NCI-H2227 (cell line): ENCODE data around the gene SHC4.
A peak's percentile ranks its signal among the peaks of the same experiment; 100 is the strongest.
"Not testable (repeated sequence)": the region's sequence is repeated elsewhere in the genome, so short reads cannot be mapped to it uniquely, and the experiment has no call there.

ENCODE experiments used
- DNase-seq: peaks from one replicate; lab custom pipeline; 2025; ENCODE audit not compliant: unreplicated experiment; lab: John Stamatoyannopoulos, UW

The SHC4 gene

DNA sequence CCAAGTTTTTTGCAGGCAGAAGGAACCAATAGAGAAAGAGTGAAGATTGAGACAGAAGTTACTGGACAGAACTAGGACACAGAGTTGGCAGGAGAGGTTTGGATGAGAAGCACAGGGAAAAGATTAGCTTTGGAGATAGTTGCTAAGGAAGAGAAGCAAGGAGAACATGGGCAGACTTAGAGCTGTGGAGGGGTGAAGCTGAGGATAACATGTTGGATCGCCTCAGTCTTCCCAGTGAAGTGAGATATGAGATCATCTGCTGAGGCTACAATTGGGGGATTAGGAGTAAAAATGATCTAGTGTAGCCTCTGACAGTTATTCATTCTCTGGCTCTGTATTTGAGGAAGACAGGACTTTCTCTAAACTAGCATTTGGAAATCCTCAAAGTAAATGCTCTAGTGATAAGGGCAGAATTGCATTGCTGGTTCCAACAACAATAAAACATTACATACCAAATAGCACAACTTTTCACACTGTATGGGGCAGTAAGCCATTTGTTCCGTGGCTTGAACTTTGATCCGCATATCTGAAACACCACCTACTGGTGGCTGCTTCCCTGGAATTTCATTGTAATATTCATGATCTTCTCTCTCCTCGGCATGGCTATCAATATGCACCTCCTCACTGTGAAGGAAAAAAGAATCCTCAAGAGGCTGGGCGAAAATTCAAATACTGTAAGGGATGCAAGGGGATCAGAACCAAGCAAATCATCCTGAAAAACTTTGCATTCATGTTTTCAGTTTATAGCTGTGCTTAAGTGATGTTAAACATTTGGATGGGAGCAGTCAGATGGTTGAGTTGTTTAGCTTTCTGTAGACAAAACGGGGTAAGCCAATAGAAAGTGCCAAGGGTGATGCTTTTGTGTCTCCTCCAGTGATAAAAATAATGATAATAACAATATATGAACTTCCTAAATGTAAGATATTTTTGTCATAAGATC is 107.9 kb downstream of the SHC4 start:
- no peak for DNase-seq

DNA sequence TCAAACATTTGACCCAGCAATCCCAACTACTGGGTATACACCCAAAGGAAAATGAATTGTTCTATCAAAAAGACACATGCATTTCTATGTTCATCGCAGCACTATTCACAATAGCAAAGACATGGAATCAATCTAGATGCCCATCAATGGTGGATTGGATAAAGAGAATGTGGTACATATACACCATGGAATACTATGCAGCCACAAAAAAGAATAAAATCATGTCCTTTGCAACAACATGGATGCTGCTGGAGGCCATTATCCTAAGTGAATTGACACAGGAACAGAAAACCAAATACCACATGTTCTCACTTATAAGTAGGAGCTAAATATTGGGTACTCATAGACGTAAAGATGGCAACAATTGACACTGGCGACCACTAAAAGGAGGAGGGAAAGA is 109.3 kb downstream of the SHC4 start:
- DNase-seq, result not testable (repeated sequence)

DNA sequence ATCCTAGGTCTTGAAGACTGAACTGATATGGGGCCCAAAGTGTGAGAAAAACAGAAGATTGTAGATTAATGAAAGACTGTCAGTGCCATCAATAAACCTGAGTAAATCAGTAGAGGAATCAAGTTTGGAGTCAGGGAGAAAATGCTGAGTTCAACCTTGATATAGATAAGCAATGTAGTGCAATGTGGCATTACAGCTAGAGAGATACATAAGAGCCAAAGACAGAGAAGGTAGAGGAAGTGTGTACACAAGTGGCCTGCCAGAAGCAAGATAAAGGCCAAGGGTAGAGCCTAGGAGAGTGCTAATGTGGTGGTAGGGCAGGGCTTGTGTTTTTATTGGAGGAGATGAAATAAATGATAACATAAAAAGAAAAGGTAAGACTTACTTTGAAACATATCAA is 111.8 kb downstream of the SHC4 start:
- DNase-seq, result no peak

DNA sequence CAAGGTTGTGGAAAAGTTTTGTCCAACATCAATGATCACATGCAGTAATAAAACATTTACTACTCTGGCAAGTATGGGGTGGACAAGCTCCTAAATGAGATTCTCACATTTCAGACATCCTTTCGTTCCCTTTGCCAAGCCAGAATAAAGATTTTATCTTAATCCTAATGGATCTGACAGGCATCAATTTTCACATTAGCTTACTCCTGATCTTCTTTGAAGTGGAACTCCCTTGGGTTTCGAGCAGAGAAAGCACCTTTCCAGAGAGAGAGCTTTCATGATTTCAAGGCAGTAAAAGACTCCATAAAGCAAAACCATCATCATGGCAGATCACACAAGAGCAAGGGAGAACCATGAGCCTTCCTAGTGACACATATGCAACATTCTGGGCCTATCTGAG is 113.1 kb downstream of the SHC4 start:
- DNase-seq, result no peak

DNA sequence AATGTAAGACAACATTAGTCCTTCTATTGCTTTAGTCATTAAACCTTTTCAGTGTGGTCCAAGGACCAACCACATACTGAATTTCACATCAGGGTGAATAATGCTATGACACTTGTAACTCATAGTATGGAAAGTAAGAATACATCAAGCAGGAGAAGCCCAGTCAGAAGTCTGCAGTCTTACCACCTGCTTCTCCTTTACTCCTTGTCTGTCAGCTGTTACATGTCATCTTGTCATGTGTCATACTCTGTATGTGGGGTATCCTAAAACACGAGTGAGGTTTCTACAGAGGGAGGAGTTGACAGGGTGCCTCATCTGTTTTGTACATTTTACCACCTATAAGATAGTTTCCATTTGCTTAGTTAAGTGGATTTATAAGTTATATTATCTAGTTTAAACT is 118.6 kb downstream of the SHC4 start:
- no peak for DNase-seq

DNA sequence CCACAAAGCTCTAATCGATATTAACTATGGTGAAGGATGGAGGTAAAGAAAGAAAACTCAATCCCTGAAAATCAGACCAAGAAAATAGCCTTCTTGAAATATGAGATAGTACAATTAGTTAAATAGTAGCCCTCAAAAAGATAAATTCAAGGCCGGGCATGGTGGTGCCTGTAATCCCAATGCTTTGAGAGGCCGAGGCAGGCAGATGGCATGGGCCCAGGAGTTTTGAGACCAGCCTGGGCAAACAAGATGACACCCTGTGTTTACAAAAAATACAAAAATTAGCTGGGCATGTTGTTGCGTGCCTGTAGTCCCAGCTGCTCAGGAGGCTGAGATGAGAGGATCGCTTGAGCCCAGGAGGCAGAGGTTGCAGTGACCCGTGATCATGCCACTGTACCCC is 121.2 kb downstream of the SHC4 start:
- no peak for DNase-seq

DNA sequence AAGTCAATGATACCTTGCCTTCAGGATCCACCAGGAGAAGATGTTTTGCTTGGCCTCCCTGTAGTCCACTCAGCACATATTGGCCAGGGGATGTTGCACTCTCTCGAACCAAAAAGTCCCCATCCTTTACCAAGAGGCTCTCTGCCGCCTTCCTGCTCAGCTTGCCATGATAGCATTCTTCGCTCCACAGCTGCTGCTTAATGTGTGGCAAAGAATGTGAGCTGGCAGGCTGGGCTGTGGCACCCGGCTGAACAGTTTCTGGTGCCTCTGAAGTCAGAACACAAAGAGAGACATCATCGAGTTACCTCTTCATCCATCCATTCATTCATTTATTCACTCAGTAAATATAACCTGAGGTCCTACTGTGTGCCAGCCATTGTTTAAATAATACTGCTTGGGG is 129.0 kb downstream of the SHC4 start:
- DNase-seq, result no peak

DNA sequence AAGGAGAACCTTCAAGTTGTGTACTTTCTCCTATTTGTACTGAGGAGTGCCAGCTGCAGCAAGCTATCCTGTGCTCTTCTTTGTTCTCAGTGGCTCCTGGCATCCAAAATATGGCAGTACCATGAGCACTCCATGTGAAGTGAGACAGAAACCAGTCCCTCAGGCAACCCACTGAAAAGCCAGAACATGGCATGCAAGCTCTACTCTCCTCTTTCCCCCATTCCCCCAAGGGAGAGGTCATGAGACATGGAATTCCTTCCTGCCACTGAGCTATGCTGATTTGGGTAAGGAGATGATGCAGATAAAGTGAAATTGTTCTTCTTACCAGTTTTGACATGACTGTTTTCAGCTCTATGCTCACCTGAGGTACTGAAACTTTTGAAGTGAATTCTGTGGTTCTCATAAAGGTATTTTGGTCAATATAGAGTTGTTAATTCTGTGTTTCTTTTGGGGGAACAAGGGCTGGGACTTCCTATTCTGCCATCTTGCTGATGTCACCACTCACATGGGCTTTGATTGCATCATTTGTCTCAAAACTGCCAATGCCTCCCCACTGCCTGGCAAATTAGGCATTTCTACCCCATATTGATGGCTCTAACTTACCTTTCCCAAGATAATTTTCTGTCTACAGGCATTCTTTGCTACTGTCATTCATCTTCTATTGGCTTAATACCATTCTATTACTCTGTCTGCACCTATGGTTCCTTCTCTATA is 130.0 kb downstream of the SHC4 start:
- DNase-seq, result no peak

DNA sequence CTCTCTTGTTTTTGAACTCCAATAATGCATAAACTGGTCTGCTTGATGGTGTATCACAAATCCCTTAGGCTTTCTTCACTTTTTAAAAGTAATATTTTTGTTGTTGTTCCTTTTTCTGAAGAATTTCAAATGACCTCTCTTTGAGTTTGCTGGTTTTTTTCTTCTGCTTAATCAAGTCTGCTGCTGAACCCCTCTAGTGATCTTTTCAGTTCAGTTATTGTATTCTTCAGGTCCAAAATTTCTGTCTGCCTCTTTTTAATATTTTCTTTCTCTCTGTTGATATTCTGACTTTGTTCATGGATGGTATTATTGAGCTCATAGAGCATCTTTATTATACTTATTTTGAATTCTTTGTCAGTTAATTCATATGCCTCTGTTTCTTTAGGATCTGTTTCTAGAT is 131.1 kb downstream of the SHC4 start:
- DNase-seq, result no peak

DNA sequence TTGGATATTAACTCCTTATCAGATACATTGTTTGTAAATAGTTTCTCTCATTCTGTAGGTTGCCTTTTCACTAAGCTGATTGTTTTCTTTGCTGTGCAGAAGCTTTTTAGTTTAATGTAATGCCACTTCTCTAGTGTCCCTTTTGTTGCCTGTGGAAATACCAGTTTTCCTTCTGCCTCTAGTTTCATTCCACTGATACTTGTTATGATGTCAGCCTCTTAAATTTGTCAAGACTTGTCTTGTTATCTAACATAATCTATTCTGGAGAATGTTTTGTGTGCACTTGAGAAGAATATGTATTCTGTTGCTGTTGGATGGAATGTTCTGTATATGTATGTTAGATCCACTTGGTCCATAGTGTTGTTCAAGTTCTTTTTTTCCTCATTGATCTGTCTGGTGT is 134.8 kb downstream of the SHC4 start:
- DNase-seq, result no peak

DNA sequence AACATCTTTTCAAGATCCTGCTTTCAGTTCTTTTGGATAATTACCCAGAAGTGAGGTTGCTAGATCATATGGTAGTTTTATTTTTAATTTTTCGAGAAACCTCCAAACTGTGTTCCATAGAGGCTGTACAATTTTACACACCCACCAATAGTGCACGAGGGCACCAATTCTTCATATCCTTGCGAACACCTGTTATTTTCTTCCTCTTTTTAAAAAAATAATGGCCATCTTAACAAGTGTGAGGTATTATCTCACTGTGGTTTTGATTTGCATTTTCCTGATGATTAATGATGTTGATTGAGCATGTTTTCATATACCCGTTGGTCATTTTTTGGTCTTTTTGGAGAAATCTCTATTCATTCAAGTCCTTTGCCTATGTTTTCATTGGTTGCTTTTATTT is 135.2 kb downstream of the SHC4 start:
- no peak for DNase-seq

DNA sequence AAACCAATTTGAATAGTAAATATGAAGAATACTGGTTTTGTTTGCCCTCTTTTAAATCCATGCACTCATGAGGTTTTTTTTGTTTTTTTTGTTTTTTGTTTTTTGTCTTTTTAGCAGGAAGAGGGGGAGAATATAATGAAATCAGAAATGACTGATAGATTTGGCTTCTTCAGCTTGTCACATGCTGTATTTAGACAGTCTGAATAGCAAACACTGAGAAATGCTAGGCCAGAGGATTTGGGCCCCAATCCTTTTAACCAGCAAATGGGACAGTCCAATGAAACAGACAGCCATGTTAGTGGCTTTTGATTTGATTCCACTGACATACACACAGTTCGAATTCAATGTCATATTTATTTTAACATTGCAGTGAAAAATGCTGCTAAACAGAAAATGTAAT is 138.6 kb downstream of the SHC4 start:
- DNase-seq, result no peak

DNA sequence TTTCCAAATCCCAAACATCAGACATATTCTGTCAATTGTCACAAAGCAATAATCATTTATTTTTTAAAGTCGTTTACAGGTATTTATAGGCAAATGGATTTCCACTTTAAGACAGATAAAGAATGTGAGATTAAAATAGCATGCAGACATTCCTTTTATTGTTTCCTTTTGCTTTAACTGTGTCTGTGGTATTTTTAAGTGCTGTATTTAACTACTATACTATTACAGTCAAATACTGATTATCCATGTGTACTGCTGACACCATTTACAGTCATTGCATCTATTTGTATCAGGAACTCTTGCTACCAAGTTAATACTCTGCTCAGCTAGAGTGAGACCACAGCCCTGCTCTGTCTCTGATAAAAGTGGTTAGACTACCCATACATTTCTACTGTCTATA is 140.0 kb downstream of the SHC4 start:
- no peak for DNase-seq

DNA sequence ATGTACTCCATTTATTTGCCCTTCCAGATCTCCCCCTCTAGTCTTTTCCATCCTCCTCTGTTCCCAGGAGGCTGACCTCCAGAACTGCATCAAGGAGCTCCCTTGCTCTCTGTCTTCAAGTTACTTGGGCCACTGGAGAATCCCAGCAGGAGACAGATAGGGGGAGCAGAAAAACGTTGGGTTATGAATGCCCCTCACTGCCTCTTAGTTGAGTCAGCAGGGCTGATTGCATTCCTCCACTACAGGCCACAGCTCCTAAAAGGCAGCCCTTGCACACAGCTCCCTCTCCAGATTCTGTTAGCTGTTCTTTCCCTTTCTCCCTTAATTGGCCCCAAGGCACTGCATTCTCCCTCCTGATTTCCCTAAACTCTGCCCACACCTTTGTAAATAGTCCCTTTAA is 140.5 kb downstream of the SHC4 start:
- no peak for DNase-seq

DNA sequence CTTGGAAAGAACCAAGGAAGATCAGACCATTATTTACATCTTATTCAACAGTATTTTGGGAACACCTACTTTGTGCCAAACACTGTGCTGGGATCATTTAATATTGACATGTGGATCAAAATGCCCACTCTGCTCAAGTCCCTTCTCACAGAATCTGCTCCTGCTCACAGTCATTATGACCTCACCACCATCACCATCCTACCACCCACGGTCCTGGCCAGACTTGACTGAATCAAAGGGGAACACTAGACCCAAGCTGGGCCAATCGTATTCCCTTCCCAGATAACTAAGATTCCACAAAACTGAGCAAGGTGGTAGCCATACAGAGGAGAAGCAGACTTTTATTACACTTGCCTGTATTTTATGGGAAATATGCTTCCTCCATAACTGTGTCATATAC is 149.4 kb downstream of the SHC4 start:
- no peak for DNase-seq

DNA sequence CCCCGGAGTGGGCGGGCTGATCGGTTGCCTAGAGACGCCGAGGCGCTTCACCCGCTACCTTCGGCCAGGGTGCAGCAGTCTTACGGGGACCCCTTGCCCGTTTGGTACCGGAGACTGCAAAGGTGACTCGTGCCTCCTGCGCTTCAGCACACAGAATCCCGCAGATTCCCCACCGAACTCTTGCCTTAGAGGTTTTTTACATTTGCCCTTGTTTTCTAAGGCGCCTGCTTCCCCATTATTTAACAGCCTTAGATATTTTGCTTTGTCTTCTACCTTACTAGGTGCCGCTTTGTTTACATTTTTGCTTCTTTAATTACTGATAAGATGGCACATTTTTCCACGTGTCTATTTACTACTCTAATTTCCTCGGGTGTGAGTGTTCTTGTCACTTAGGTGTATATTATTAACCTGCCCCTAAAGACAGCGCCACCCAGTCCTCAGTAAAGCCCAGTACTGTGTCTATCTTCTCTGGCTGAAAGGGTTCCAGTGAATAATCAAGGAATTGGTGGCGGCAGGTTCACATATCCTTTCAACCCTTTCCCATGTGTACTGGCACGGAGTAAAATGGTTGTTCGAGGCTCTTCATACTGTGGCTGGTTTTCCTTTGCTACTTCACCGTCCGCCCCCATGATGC is 152.3 kb downstream of the SHC4 start:
- no peak for DNase-seq

DNA sequence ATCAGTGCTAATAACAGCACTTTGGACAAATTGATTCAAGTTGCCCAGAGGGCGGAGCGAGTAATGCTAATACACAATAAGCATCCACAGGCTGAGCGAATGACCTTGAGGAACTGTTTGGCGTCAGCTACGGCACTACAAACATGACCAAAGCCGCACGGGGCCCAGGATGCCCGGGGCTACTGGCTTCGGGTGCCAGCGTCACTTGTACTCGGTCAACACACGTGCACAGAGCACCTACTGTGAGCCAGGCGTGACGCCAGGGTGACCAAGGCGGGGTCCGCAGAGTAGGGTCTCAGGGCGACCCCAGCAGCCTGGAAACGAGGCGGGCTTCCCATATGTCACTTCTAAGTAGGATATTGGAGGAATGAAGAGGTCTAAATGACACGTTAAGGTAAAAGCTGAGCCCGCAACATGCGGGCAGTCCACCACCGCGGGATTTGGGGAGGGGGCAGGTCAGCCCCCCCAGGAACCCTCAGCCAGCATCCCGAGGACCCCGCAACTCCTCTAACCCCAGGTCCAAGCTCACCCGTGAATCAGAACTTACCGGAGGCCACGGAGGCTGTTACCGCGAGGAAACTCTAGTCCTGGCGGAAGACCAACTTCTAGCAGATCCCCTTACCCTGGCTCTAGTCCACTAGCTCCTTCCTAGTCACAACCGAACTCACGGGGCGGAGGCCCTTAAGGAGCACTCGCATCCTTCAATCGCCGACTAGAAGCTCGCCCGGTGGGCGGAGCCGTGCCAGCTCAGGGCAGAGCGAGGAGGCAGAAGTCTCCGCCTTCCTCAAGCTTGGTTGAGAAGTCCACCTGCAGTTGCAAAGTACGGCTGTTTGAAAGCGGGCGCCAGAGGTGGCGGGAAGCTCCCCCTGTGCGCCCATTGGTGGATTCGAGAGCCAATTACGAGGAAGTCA is 153.1 kb downstream of the SHC4 start, which contains the start of gene CEP152:
Gene CEP152, minus strand, starts transcription at position 656 of the 911 bp plus-strand sequence. CDS start 5,420 bp downstream, outside the sequence.
- DNase-seq, result peak; percentile 99

DNA sequence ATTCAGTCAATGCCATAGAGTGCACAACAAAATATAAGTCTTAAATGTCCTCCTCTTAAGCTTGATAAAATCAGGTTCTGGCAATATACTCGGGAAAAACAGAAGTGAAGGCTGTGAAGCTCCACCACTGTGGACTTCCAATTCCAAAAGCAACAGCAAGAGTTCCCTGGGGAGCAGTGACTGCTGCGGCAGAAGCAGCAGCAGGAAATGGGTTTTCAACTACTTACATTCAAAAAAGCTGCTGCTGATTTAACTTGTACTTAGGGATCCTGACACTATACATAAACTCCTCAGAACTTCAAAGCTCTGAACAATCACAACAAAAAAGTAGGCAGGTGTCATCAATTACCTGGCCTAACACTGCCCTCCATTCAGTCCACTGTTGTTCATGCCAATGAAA is 157.6 kb downstream of the SHC4 start:
- no peak for DNase-seq

DNA sequence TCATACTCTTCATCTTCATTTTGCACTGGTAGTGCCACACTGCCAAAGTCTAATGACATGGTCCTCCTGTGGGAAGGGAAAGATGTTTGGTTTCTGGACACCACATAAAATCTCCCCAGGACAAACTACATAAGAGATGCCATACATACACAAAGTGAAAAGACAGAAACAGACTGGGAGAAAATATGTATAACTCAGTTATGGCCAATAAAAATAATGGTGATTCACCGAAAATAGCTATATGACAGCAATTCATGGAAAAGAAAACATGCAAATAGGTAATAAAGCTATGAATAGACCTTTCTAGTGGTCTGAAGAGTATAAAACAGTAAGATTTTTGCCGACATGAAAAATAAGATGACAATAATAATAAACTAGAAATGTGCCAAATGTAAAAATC is 158.1 kb downstream of the SHC4 start:
- DNase-seq, result no peak

DNA sequence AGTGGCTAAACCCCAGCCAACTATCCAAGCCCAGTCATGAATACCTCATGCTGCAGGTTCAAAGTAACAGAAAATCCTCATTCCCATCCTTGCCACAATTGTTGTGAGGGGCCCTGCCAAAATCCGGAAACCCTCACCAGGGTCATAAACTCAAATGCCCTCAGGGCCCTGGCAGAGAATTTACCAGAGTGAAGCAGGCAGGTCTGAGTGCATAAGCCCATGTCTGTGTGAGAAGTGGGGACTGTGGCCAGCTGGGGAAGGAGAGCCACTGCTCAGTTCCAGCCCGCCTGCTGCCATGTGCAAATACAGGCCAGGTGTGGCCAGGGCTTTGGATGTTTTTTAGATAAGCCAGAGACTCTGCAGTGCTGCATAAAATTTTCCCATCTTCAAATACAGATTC is 159.8 kb downstream of the SHC4 start:
- DNase-seq, result no peak

DNA sequence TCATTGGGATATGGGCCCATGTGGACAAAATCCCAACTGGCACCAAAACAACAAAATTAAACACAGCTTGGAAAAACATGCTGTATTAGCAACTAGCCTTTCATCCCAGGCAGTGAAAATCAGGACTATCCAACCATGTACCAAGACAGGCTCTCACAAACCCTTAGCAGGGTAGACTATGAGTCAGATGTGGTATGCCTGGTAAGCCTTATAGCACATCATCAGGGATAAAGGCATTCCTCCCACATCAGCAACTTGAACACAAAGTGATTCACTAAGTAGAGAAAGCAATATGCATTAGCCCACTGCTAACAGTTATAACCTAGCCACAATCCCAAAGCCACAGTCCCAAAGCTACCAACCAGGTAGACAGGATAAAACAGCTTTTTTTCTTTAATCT is 160.9 kb downstream of the SHC4 start:
- DNase-seq, result no peak
